Stomach (tissue), 9 donors: ENCODE results near the gene CLEC16A. TPM values are rescaled to one million over a fixed set of nuclear protein-coding genes. Genes with fewer than 3 reads are reported as not detected.

Experiments used
- DNase-seq, 2 donors: peaks; one replicate each; pipeline versions ENCODE4 v3.0.0 to v3.0.0-alpha.2; 2013 to 2019
- H3K27ac ChIP-seq, 5 donors: fragments of 200-600 bp in 4 of 5; sonication (generic) in 4 of 5; one replicate each; pipeline ENCODE4 v1.5.1; 2013 to 2019; ENCODE audit warnings: mild to moderate bottlenecking in 1 of 5, moderate library complexity in 1 of 5
- H3K27me3 ChIP-seq, 3 donors: fragments of 200-600 bp; sonication (generic); one replicate each; pipeline ENCODE4 v1.5.1; 2017 to 2019; ENCODE audit warnings: mixed run types in 1 of 3
- H3K36me3 ChIP-seq, 4 donors: fragments of 200-600 bp; sonication (generic); 1 replicate in 3 of 4; 2 replicates in 1 of 4; pipeline ENCODE4 v1.5.1; 2016 to 2019
- H3K4me1 ChIP-seq, 4 donors: fragments of 200-600 bp; sonication (generic); one replicate each; pipeline ENCODE4 v1.5.1; 2016 to 2019
- H3K4me3 ChIP-seq, 4 donors: fragments of 200-600 bp; sonication (generic) in 3 of 4; one replicate each; pipeline ENCODE4 v1.5.1; 2016 to 2019; ENCODE audit warnings: mild to moderate bottlenecking in 1 of 4
- H3K9me3 ChIP-seq, 4 donors: fragments of 200-600 bp; sonication (generic); one replicate each; pipeline ENCODE4 v1.5.1; 2016 to 2019
- EP300 ChIP-seq: sonication (generic); formaldehyde crosslinking; IDR thresholded peaks from one replicate; pipeline ENCODE4 v1.6.1; 2017; ENCODE audit warnings: antibody characterized with exemption
- POLR2A ChIP-seq, 4 donors: fragments of 450-650 bp; IDR thresholded peaks; one replicate each; pipeline ENCODE4 v1.6.1; 2016; ENCODE audit warnings: antibody characterized with exemption in 4 of 4, control low read depth in 2 of 4, mild to moderate bottlenecking in 1 of 4, moderate library complexity in 1 of 4
- POLR2AphosphoS5 ChIP-seq, 3 donors: sonication (generic); formaldehyde crosslinking; IDR thresholded peaks; one replicate each; pipeline ENCODE4 v1.6.1; 2016; ENCODE audit warnings: antibody characterized with exemption in 3 of 3
- WGBS, 5 donors: extraction: QIAGEN DNeasy Blood & Tissue Kit in 3 of 5; methylation state at CpG; one replicate each; pipeline versions ENCODE4 v1.1.5 to v1.1.7; 2013 to 2018; 5-methylcytosine and 5-hydroxymethylcytosine counted together
- intact Hi-C: fragments of 100-400 bp; cut with DNase I; formaldehyde crosslinking; loops from one replicate; pipeline ENCODE4 v1.15.1; 2023; ENCODE audit warnings: low total_unique reads
- polyA plus RNA-seq, 3 donors: library from polyadenylated mRNA; stranded (reverse); fragments of 200-250 nt; gene quantifications; one replicate each; pipeline ENCODE4 v1.2.3, GENCODE V29; 2013
- total RNA-seq, 5 donors: library from RNA; depleted of rRNA; stranded (reverse); fragments of >200 nt; gene quantifications; one replicate each; pipeline versions ENCODE4 v1.1.0 to v1.2.3, GENCODE V29; 2014 to 2016
- TF ChIP-seq, protein P1 (sequence below), 7 experiments: fragments of 450-650 bp in 4 of 7; fragments of 200-600 bp in 3 of 7; sonication (generic) in 3 of 7; IDR thresholded peaks; one replicate each; pipeline ENCODE4 v1.5.1; 2016 to 2019; ENCODE audit warnings: antibody characterized with exemption in 7 of 7, control low read depth in 2 of 7, mild to moderate bottlenecking in 1 of 7
- donor health status: healthy with polysubstance abuse.
- donor health status: Bipolar disorder and iron deficiency.
- donor health status: healthy.

Gene CLEC16A
- total and polyA plus RNA-seq, 8 donors = 5.8 to 176 (median 21.8) TPM

DNA sequence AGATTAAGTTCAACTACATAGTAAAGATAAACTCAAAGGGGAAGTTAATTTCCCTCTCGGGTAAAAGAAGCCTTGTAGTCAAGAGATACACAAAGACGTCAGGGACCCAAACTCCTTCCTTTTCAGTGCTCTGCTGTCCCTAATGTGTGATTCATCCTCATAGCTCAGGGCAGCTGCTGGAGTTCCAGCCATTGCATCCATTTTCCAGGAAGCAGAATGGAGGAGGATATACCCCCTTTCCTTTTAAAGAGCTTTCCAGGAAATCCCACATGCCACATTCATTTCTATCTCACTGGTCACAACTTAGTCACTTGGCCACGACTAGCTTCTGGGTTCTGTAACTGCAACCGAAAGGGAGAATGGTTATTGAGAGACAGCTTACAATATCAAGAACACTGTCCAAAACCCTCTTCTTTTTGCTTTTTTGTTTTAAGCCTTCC, 216.3 kb downstream of the CLEC16A start:
- Histone ChIP-seq H3K4me3 (no peak overlapping the region), H3K27ac (peak overlapping the region in 2 of 5 donors; percentile 68 to 76), H3K36me3 (no peaks in the 10 kb centered on the region), H3K9me3 (no peaks in the 10 kb centered on the region), H3K4me1 (peaks cover 6 to 43% (median 29%) of the 10 kb centered on the region in 4 donors), H3K27me3 (no peaks in the 10 kb centered on the region)
- no peak for DNase-seq
- TF ChIP-seq POLR2A (IDR thresholded peaks at IDR 0.05) (no peak), POLR2AphosphoS5 (IDR thresholded peaks at IDR 0.05) (no peak), EP300 (no peak)
- TF ChIP-seq, protein P1, sequence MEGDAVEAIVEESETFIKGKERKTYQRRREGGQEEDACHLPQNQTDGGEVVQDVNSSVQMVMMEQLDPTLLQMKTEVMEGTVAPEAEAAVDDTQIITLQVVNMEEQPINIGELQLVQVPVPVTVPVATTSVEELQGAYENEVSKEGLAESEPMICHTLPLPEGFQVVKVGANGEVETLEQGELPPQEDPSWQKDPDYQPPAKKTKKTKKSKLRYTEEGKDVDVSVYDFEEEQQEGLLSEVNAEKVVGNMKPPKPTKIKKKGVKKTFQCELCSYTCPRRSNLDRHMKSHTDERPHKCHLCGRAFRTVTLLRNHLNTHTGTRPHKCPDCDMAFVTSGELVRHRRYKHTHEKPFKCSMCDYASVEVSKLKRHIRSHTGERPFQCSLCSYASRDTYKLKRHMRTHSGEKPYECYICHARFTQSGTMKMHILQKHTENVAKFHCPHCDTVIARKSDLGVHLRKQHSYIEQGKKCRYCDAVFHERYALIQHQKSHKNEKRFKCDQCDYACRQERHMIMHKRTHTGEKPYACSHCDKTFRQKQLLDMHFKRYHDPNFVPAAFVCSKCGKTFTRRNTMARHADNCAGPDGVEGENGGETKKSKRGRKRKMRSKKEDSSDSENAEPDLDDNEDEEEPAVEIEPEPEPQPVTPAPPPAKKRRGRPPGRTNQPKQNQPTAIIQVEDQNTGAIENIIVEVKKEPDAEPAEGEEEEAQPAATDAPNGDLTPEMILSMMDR (IDR thresholded peaks at IDR 0.05) = no peak
- intact Hi-C loops = no loop called here
- 74 to 87% (median 75%) methylated on average over 4 of the region's 4 CpGs for WGBS, 5 donors

DNA sequence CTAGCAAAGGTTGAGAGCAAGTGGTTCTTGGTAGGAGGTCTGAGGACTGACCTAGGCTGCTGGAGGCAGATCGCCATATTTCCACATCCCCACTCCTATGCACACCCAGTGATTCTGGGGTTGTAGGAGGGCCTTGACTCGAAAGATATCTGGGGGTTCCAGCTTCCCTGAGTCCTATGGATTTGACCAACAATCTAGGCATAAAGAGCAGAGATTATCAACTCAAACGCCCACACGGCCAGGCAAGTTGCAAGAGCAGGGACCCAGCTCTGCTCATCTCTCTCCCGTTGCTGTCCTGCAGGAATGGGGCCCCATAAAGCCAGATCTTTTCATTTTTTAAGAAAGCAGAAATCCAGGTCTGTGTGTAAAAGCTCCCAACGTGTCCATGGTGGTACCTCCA, 217.1 kb downstream of the CLEC16A start:
- 84 to 90% (median 87%) methylated on average over 5 to 6 of the region's 6 CpGs for WGBS, 5 donors
- TF ChIP-seq POLR2A (IDR thresholded peaks at IDR 0.05) = no peak
- no peak for TF ChIP-seq POLR2AphosphoS5 (IDR thresholded peaks at IDR 0.05)
- no peak for TF ChIP-seq EP300
- TF ChIP-seq, protein P1 (IDR thresholded peaks at IDR 0.05) = no peak
- H3K4me1 ChIP-seq = peaks cover 6 to 43% (median 29%) of the 10 kb centered on the region in 4 donors
- H3K27ac ChIP-seq = peak overlapping the region in 4 of 5 donors; percentile 26 to 76 (median 64)
- intact Hi-C loops = no loop called here
- no peak overlapping the region for H3K4me3 ChIP-seq
- H3K9me3 ChIP-seq = no peaks in the 10 kb centered on the region
- DNase-seq = no peak
- H3K27me3 ChIP-seq = no peaks in the 10 kb centered on the region
- H3K36me3 ChIP-seq = peaks cover 0 to 7% (median 4%) of the 10 kb centered on the region in 4 donors

DNA sequence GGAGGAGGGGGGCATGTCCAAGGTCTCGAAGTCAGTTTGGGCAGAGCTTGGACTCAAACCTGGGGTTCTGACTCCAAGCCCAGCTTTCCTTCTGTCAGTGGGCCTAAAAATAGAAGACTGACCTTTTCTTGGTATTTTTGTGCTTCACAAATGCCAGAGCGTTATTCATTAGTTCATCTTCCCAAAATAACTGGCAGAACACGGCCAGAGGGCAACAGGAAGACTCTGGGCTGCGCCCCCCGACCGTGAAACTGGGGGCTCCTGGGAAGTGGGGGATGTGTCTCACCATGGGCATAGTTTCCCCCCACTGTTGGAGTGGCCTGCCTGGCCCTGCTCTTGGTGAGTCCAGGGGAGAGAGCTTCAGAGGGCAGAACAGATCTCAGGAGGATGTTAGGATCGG, 217.6 kb downstream of the CLEC16A start:
- peak in 1 of 2 donors; percentile 31 for DNase-seq
- H3K4me1 ChIP-seq = peaks cover 6 to 43% (median 27%) of the 10 kb centered on the region in 4 donors
- TF ChIP-seq, protein P1 (IDR thresholded peaks at IDR 0.05) = no peak
- TF ChIP-seq POLR2A (IDR thresholded peaks at IDR 0.05) = no peak
- TF ChIP-seq POLR2AphosphoS5 (IDR thresholded peaks at IDR 0.05) = peak in 1 of 3 donors; percentile 18
- WGBS, 5 donors = 56 to 72% (median 67%) methylated on average over 7 of the region's 7 CpGs
- no peak overlapping the region for H3K4me3 ChIP-seq
- H3K9me3 ChIP-seq = no peaks in the 10 kb centered on the region
- H3K36me3 ChIP-seq = peaks cover 1 to 12% (median 9%) of the 10 kb centered on the region in 4 donors
- intact Hi-C loops = no loop called here
- no peaks in the 10 kb centered on the region for H3K27me3 ChIP-seq
- peak overlapping the region in 4 of 5 donors; percentile 26 to 76 (median 64) for H3K27ac ChIP-seq

DNA sequence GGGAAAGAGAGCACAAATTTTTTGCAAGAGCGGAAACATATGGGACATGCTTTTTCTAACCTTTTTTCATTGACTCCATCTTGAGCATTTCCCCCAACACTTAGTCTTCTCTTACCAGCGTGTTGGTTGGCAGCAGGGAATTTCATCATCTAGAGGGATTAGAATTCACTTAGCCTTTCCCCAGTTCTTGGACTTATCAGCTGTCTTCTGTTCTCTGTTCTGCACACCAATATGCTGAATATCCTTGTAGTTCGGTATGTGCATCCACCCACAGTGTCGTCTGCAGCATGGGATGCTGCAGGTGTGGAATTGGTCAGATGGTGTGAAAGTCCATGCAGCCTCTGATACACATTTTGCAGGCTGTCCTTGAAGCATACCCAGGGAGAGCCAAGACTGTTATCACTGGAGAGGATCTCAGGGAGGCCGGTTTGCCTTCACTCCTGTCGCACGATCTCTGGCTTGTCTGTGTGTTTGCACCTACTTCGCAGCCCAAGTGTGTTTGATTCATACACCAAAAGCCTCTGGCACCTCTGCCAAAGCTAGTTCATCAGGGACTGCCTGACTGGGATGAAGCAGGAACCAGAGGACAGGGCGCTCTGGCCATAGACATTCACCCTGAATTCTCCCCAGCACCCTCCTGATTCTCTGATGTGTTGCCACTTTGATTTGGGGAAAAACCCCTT, 218.4 kb downstream of the CLEC16A start:
- Histone ChIP-seq H3K27me3 (no peaks in the 10 kb centered on the region), H3K4me3 (no peak overlapping the region), H3K4me1 (peaks cover 6 to 43% (median 27%) of the 10 kb centered on the region in 4 donors), H3K9me3 (no peaks in the 10 kb centered on the region), H3K27ac (peak overlapping the region in 3 of 5 donors; percentile 26 to 76 (median 68)), H3K36me3 (peaks cover 9 to 20% (median 16%) of the 10 kb centered on the region in 4 donors)
- DNase-seq = no peak
- WGBS, 5 donors = 77 to 85% (median 80%) methylated on average over 9 of the region's 9 CpGs
- intact Hi-C loops = no loop called here
- no peak for TF ChIP-seq POLR2A (IDR thresholded peaks at IDR 0.05)
- TF ChIP-seq EP300 = no peak
- TF ChIP-seq, protein P1 (IDR thresholded peaks at IDR 0.05) = no peak
- TF ChIP-seq POLR2AphosphoS5 (IDR thresholded peaks at IDR 0.05) = no peak
